Measurements from ENCODE around the gene AMT. TPM values are rescaled to one million over a fixed set of nuclear protein-coding genes. Genes with fewer than 3 reads are reported as not detected.

Gene AMT
- total and polyA plus RNA-seq, 2 of the 13 experiments (the other 11 are each of a cell fraction or from before 2014, with no cell fraction given): 35.3 to 59.0 TPM

DNA sequence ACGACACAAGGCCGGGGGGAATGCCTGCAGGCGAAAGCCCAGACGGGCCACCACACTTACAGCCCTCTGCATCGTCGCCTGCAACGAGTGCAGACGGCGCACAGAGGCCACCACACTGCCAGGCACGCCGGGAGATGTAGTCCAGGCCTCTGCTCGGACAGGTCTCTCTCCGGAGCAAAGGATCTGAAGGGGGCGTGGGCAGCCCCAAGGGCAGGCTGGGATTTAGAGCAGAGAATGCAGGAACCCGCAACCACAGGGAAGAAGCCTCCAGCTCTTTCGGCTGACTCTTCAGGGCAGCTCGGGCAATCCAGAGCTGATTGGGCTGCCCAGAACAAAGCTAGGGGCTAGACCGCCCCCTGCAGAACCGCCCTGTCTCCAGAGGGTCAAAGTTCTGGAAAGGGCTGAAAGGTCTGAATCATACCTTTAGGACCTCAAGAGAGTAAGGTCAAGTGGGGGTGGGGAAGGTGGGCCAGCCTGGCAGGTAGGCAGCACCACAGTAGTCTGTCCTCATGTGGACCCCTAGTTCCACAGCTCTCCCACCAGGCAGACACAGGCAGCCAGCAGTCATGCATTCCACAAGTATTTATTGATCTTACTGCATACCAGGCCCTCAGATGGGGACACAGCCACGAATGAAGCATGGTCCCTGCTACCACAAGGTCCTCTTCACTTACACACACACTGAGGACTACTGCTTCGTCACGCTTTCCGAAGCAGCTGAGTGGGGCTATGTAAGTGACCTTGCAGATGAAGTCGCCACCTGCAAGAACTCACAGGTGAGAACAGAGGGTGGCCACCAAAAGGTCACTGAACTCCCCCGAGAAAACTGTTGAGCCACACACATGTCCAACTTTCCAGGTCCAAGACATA, at the start of gene AMT (continued):
- TF ChIP-seq HCFC1 (IDR thresholded peaks at IDR 0.05; ENCODE audit: low read depth, low read length): peak; percentile 81
- no peak for TF ChIP-seq NRL (CRISPR knock-in tag; IDR thresholded peaks at IDR 0.05; ENCODE audit: borderline replicate concordance)
- TF ChIP-seq ZNF558 (CRISPR knock-in tag; IDR thresholded peaks at IDR 0.05; ENCODE audit: borderline replicate concordance): peak; percentile 52; the same call in 1 of the 2 replicates
- TF ChIP-seq SAP130 (CRISPR knock-in tag; IDR thresholded peaks at IDR 0.05; ENCODE audit: low read depth): peak; percentile 82
- TF ChIP-seq SRY (CRISPR knock-in tag; IDR thresholded peaks at IDR 0.05): peak; percentile 82; the same call in 1 of the 2 replicates
- peak; percentile 84 for TF ChIP-seq ZBTB7B (CRISPR knock-in tag; IDR thresholded peaks at IDR 0.05)
- TF ChIP-seq ZNF652 (CRISPR knock-in tag; IDR thresholded peaks at IDR 0.05; ENCODE audit: borderline replicate concordance, low read depth): no peak
- TF ChIP-seq, protein P1, sequence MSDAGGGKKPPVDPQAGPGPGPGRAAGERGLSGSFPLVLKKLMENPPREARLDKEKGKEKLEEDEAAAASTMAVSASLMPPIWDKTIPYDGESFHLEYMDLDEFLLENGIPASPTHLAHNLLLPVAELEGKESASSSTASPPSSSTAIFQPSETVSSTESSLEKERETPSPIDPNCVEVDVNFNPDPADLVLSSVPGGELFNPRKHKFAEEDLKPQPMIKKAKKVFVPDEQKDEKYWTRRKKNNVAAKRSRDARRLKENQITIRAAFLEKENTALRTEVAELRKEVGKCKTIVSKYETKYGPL (CRISPR knock-in tag; IDR thresholded peaks at IDR 0.05): 0 out of 2 replicates have a peak, but pooled peaks have one; percentile 27
- TF ChIP-seq PHF21A (CRISPR knock-in tag; IDR thresholded peaks at IDR 0.05): peak; percentile 72
- TF ChIP-seq ZNF773 (CRISPR knock-in tag; IDR thresholded peaks at IDR 0.05; ENCODE audit: borderline replicate concordance): no peak
- TF ChIP-seq RARG (CRISPR knock-in tag; IDR thresholded peaks at IDR 0.05; ENCODE audit: low read depth): no peak
- TF ChIP-seq, protein P2, sequence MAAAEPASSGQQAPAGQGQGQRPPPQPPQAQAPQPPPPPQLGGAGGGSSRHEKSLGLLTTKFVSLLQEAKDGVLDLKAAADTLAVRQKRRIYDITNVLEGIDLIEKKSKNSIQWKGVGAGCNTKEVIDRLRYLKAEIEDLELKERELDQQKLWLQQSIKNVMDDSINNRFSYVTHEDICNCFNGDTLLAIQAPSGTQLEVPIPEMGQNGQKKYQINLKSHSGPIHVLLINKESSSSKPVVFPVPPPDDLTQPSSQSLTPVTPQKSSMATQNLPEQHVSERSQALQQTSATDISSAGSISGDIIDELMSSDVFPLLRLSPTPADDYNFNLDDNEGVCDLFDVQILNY (CRISPR knock-in tag; conservative IDR thresholded peaks at IDR 0.05): no peak; the same call in 1 of the 2 replicates
- no peak for TF ChIP-seq FOXA1 (IDR thresholded peaks at IDR 0.05)
- TF ChIP-seq FOXA1 (CRISPR knock-in tag; IDR thresholded peaks at IDR 0.05): no peak
- 0 out of 2 replicates have a peak, but pooled peaks have one; percentile 27 for TF ChIP-seq ZBTB42 (CRISPR knock-in tag; IDR thresholded peaks at IDR 0.05)
- no peak for TF ChIP-seq REXO4 (CRISPR knock-in tag; IDR thresholded peaks at IDR 0.05; ENCODE audit: borderline replicate concordance)
- TF ChIP-seq, protein P3, sequence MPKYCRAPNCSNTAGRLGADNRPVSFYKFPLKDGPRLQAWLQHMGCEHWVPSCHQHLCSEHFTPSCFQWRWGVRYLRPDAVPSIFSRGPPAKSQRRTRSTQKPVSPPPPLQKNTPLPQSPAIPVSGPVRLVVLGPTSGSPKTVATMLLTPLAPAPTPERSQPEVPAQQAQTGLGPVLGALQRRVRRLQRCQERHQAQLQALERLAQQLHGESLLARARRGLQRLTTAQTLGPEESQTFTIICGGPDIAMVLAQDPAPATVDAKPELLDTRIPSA (CRISPR knock-in tag; IDR thresholded peaks at IDR 0.05; ENCODE audit: borderline replicate concordance): no peak
- TF ChIP-seq PLRG1 (conservative IDR thresholded peaks at IDR 0.05): no peak
- TF ChIP-seq ZSCAN29 (CRISPR knock-in tag; conservative IDR thresholded peaks at IDR 0.05): 0 out of 2 replicates have a peak, but pooled peaks have one; percentile 32

Measured in HepG2 (cell line).